Activated T-cell treated with anti-CD3 and anti-CD28 coated beads for 4 hours (primary cell): ENCODE results near the gene METTL27.
"Not testable (repeated sequence)": the region's sequence is repeated elsewhere in the genome, so short reads cannot be mapped to it uniquely, and the experiment has no call there.

Source experiments
- DNase-seq: peaks from one replicate; pipeline ENCODE4 v3.0.0-alpha.2; 2020

Gene METTL27

GRCh38 chr7:73869011-73869798, 26.9 kb upstream of the METTL27 start:
- DNase-seq: no peak

DNA sequence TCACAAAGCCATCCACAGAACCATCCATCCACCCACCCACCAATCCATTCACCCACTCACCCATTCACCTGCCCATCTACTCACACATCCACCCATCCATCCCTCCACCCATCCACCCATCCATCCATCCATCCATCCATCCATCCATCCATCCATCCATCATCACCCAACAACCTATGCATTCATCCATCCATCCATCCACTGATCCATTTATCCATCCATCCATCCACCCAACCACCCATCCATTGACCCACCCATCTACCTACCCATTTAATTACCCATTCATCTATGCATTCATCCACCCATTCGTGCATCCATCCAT, 24.1 kb upstream of the METTL27 start:
- DNase-seq: no peak

DNA sequence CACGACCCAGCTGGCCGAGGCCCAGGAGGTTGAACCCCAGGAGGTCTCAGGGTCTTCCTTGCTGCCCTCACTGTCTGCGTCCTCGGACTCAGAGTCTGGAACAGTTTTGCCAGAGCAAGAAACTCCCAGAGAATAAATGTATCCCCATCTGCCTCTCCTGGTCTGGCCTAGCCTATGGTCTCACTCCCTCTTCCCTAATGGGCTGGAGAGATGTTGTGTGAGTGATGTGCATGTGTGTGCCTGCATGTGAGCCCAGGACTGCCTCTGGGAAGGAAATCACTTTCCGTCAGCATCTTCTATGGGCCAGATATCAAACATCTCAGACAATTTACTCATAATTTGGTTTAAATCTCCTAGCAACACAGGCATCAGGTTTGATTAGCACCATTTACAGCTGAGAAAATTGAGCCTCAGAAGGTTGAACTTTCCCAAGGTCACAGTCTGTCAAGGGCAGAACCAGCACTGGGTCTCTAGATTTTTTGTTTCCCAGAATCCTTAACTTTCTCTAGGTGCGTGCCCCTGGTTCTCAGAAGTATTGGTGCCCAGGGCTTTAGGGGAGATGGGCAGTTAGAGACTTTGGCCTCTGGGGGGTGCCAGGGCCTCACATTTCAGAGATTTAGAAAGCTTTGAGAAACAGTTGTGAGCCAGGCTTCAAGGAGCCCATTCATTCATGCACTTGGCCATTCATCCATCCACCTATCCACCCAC, 23.6 kb upstream of the METTL27 start:
- no peak for DNase-seq

GRCh38 chr7:73864981-73865711, 22.8 kb upstream of the METTL27 start:
- DNase-seq: no peak

- DNase-seq: no peak
These were observed 19.0 kb upstream of the METTL27 start for GRCh38 chr7:73861305-73861704.

DNA sequence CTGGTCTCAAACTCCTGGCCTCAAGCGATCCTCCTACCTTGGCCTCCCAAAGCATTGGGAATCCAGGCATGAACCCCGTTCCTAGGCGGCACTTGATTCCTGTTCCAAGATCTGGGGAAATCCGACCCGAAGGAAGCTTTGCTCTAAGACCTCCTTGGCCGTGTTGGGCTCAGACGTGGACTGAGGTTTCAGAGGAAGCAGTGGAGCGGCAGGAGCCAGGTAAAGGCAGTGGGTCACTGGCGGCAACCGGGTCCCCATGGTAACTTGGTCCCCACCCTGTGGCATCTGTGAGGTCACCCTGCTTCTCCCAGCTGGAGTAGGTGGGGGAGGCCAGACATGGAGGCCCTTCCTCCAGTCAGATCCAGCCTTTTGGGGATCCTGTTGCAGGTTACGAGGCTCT, 18.5 kb upstream of the METTL27 start, which contains the start of gene TMEM270:
Gene TMEM270, plus strand, starts transcription at position 301 of the 400 bp plus-strand sequence. Its CDS starts 36 bp downstream, at position 337.
- DNase-seq: no peak

DNA sequence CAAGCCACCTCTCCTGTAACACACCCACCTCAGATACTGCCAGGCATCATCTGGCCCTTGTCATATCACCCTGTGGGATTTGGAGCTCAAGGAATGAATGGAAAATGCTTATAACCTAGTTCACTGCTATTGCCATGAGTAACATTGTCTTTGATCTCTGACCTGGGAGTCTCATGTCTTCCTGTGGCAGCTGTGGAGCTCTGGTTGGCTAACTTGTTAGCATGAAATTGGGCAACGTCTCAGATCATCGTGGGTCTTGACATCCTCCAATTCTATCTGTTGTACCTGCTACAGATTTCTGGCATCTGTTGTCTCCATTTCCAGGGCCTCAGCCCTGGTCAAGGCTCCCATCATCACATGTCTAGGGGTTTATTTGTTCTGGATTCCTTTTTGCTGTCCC, 16.5 kb upstream of the METTL27 start:
- no peak for DNase-seq

GRCh38 chr7:73856941-73857340, 14.6 kb upstream of the METTL27 start:
- DNase-seq: no peak

DNA sequence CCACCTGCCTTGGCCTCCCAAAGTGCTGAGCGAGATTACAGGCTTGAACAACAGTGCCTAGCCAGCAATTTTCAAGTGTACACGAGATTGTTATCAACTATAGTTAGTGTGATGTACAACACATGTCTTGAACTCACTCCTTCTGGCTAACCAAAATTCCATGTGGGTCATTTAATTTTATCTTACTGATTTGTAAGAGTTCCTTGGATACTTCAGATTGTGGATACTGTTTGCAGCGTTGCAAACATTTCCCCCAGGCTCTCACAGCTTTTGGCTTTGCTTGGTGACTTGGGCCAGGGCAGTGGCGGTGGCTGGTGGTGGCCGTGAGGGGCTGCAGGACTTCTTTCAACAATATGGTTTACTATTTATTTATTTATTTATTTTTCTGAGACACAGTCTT, 10.2 kb upstream of the METTL27 start:
- DNase-seq: no peak

- no peak for DNase-seq
These were observed 9.4 kb upstream of the METTL27 start for GRCh38 chr7:73851410-73852338.

- DNase-seq: no peak
These were observed 8.5 kb upstream of the METTL27 start for GRCh38 chr7:73850781-73851207.

- DNase-seq: no peak
These were observed 5.8 kb upstream of the METTL27 start for GRCh38 chr7:73847941-73848723.

GRCh38 chr7:73845701-73846195, 3.4 kb upstream of the METTL27 start:
- DNase-seq: not testable (repeated sequence)

GRCh38 chr7:73844848-73845460, 2.6 kb upstream of the METTL27 start:
- no peak for DNase-seq

DNA sequence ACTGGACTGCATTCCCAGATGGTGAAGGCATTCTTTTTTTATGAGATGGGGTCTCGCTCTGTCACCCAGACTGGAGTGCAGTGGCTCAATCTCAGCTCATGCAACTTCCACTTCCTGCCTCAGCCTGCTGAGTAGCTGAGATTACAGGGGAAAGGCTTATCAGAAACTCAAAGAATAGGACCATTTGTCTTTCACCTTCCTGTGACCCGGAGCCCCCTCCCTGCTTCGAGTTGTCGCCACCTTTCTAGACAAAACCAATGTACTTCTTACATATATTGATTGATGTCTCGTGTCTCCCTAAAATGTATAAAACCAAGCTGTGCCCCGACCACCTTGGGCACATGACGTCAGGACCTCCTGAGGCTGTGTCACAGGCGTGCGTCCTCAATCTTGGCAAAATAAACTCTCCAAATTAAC, 1.8 kb upstream of the METTL27 start:
- no peak for DNase-seq

GRCh38 chr7:73841689-73842066, 638 bp downstream of the METTL27 start:
- DNase-seq: no peak

DNA sequence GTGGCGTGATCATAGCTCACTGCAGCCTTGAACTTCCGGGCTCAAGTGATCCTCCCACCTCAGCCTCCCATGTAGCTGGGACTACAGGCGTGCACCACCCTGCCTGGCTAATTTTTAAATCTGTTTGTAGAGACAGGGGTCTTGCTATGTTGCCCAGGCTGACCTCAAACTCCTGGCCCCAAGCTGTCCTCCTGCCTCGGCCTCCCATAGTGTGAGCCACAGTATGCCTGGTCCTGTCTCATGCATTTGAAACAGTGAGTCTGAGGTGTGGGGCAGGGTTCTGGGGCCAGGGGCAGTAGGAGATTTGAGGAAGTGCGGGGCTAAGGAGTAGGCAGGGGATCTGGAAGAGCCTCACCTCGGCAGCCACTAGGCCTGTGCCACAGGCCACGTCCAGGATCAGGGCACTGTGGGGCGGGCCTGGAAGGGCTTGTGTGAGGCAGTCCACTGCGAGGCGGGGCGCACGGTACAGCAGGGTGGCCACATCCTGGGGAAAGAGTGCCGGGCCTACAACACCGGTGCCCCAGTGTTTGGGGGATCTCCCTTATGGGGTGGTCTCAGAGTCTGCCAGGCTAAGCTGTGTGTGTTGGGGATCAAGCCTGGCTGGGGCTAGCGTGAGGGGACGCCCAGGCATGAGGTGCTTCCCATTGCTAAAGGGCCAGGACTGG, 1.5 kb downstream of the METTL27 start:
- no peak for DNase-seq

- DNase-seq: no peak
These were observed 2.3 kb downstream of the METTL27 start for GRCh38 chr7:73839743-73840714.

DNA sequence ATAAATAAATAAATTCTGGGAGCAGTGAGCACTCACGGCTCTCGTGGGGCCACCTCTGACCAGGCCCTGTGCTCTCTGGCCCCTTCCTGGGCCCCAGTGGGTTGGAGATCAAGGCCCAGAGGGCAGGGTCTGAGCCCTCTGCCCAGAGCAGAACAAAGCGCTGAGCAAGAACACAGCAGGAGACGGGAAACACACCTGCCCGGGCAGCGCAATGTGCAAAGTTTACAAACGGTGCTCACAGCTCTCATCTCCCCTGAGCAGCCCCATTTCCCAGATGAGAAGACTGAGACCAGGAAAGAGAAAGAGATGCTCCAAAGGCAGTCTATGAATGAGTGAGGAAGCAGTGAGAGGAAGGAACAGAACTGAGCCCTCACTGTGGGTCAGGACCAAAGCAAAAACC, 3.0 kb downstream of the METTL27 start:
- no peak for DNase-seq
